ENCODE results near the gene PLSCR1.
"Not testable (repeated sequence)": the region's sequence is repeated elsewhere in the genome, so short reads cannot be mapped to it uniquely, and the experiment has no call there.

GRCh38 chr3:146497145-146497843, 47.1 kb downstream of the PLSCR1 start:
- not testable (repeated sequence) for TF ChIP-seq POLR2AphosphoS5 (IDR thresholded peaks at IDR 0.05); CTCF (IDR thresholded peaks at IDR 0.05; ENCODE audit: poor library complexity, severe bottlenecking); EZH2 (IDR thresholded peaks at IDR 0.05; ENCODE audit: borderline replicate concordance, insufficient read depth, low read length, poor library complexity, severe bottlenecking); EP300 (conservative IDR thresholded peaks at IDR 0.05; ENCODE audit: poor library complexity, severe bottlenecking); RAD21 (conservative IDR thresholded peaks at IDR 0.05); MXI1 (conservative IDR thresholded peaks at IDR 0.05; ENCODE audit: poor library complexity, severe bottlenecking)
- TF ChIP-seq, protein P1, sequence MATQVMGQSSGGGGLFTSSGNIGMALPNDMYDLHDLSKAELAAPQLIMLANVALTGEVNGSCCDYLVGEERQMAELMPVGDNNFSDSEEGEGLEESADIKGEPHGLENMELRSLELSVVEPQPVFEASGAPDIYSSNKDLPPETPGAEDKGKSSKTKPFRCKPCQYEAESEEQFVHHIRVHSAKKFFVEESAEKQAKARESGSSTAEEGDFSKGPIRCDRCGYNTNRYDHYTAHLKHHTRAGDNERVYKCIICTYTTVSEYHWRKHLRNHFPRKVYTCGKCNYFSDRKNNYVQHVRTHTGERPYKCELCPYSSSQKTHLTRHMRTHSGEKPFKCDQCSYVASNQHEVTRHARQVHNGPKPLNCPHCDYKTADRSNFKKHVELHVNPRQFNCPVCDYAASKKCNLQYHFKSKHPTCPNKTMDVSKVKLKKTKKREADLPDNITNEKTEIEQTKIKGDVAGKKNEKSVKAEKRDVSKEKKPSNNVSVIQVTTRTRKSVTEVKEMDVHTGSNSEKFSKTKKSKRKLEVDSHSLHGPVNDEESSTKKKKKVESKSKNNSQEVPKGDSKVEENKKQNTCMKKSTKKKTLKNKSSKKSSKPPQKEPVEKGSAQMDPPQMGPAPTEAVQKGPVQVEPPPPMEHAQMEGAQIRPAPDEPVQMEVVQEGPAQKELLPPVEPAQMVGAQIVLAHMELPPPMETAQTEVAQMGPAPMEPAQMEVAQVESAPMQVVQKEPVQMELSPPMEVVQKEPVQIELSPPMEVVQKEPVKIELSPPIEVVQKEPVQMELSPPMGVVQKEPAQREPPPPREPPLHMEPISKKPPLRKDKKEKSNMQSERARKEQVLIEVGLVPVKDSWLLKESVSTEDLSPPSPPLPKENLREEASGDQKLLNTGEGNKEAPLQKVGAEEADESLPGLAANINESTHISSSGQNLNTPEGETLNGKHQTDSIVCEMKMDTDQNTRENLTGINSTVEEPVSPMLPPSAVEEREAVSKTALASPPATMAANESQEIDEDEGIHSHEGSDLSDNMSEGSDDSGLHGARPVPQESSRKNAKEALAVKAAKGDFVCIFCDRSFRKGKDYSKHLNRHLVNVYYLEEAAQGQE (IDR thresholded peaks at IDR 0.05; ENCODE audit: borderline replicate concordance) = not testable (repeated sequence)

Data from neural cell (in vitro differentiated cells).